22Rv1 (cell line): ENCODE results near the gene COL4A3.

ENCODE experiments used
- ZFX ChIP-seq: fragments of 450-650 bp; IDR thresholded peaks from 2 replicates; pipeline ENCODE4 v1.6.1; 2017; ENCODE audit warnings: antibody characterized with exemption, borderline replicate concordance
- TF ChIP-seq, protein P1 (sequence below): fragments of 450-650 bp; IDR thresholded peaks from 2 replicates; pipeline ENCODE4 v1.5.1; 2017; ENCODE audit warnings: mild to moderate bottlenecking

DNA sequence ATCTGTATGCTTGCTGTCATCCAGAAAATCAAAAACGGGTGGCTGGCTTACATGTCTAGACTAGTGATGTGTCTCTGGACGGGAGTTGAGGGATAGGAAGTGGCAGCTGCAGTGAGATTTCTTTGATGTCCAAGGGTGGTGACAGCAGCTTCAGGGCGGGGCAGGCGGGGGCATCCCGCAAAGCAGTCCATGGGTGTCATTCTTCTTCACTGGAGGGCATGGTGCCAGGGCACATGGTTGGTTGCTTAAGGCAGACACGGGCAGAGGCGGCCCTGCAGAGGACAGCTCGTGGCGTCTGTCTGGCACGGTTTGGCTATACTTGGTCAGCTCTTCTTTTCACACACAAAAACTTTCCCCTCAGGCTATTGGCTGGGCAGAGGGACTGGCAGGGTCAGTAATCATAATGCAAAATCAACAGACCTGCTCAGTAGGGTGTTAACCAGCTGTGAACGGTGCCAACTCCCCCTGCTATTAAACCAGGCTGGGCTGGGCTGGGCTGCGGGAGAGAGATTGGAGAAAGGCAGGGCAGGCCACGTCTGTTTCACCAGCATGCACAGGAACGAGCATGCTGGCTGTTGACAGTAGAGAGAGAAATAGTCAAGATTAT is 63.7 kb downstream of the COL4A3 start:
- TF ChIP-seq, protein P1, sequence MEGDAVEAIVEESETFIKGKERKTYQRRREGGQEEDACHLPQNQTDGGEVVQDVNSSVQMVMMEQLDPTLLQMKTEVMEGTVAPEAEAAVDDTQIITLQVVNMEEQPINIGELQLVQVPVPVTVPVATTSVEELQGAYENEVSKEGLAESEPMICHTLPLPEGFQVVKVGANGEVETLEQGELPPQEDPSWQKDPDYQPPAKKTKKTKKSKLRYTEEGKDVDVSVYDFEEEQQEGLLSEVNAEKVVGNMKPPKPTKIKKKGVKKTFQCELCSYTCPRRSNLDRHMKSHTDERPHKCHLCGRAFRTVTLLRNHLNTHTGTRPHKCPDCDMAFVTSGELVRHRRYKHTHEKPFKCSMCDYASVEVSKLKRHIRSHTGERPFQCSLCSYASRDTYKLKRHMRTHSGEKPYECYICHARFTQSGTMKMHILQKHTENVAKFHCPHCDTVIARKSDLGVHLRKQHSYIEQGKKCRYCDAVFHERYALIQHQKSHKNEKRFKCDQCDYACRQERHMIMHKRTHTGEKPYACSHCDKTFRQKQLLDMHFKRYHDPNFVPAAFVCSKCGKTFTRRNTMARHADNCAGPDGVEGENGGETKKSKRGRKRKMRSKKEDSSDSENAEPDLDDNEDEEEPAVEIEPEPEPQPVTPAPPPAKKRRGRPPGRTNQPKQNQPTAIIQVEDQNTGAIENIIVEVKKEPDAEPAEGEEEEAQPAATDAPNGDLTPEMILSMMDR = no peak
- TF ChIP-seq ZFX = no peak
